Mesendoderm (in vitro differentiated cells): Measurements from ENCODE around the gene TRIM67.

Experiments used
- DNase-seq: peaks from one replicate; pipeline ENCODE4 v3.0.0; 2013
- H2AK5ac ChIP-seq: 2 replicates; pipeline ENCODE4 v1.6.1; 2013; ENCODE audit warnings: low read length, inconsistent platforms
- H2BK120ac ChIP-seq: 2 replicates; pipeline ENCODE4 v1.6.1; 2013; ENCODE audit warnings: low read depth, mild to moderate bottlenecking, low read length, moderate library complexity, mixed read lengths
- H2BK15ac ChIP-seq: replicated peaks from 2 replicates; pipeline ENCODE4 v1.6.1; 2013; ENCODE audit warnings: low read depth, mild to moderate bottlenecking, moderate library complexity
- H2BK5ac ChIP-seq: 2 replicates; pipeline ENCODE4 v1.6.1; 2013; ENCODE audit warnings: low read length, inconsistent platforms
- H3K18ac ChIP-seq: 2 replicates; pipeline ENCODE4 v1.6.1; 2013; ENCODE audit warnings: mild to moderate bottlenecking, low read length, mixed read lengths
- H3K23ac ChIP-seq: one replicate; pipeline ENCODE4 v1.6.1; 2013; ENCODE audit warnings: low read length
- H3K27ac ChIP-seq: 2 replicates; pipeline ENCODE4 v1.5.1; 2013; ENCODE audit warnings: low read depth, mild to moderate bottlenecking, inconsistent platforms, low read length, moderate library complexity
- H3K27me3 ChIP-seq: 2 replicates; pipeline ENCODE4 v1.6.1; 2013; ENCODE audit warnings: low read length, control low read depth, mild to moderate bottlenecking, inconsistent platforms; ENCODE audit not compliant: insufficient read depth, poor library complexity
- H3K36me3 ChIP-seq: 2 replicates; pipeline ENCODE4 v1.6.1; 2013; ENCODE audit warnings: low read length, inconsistent platforms; ENCODE audit not compliant: control insufficient read depth, insufficient read depth
- H3K4ac ChIP-seq: one replicate; pipeline ENCODE4 v1.6.1; 2013; ENCODE audit warnings: low read depth, mild to moderate bottlenecking, low read length, moderate library complexity
- H3K4me1 ChIP-seq: 2 replicates; pipeline ENCODE4 v1.6.1; 2013; ENCODE audit warnings: low read depth, low read length, inconsistent platforms; ENCODE audit not compliant: control insufficient read depth
- H3K4me2 ChIP-seq: 2 replicates; pipeline ENCODE4 v1.6.1; 2013; ENCODE audit warnings: low read length
- H3K4me3 ChIP-seq: 2 replicates; pipeline ENCODE4 v1.5.1; 2013; ENCODE audit warnings: mild to moderate bottlenecking, low read length
- H3K56ac ChIP-seq: one replicate; pipeline ENCODE4 v1.6.1; 2013; ENCODE audit warnings: low read length
- H3K79me1 ChIP-seq: 2 replicates; pipeline ENCODE4 v1.6.1; 2013; ENCODE audit warnings: low read length, inconsistent platforms
- H3K79me2 ChIP-seq: 2 replicates; pipeline ENCODE4 v1.6.1; 2013; ENCODE audit warnings: mild to moderate bottlenecking, low read length; ENCODE audit not compliant: control insufficient read depth, insufficient read depth
- H3K9ac ChIP-seq: 2 replicates; pipeline ENCODE4 v1.6.1; 2013; ENCODE audit warnings: low read length, inconsistent platforms
- H4K5ac ChIP-seq: one replicate; pipeline ENCODE4 v1.6.1; 2013; ENCODE audit warnings: low read length
- H4K8ac ChIP-seq: one replicate; pipeline ENCODE4 v1.6.1; 2013; ENCODE audit warnings: low read depth, mild to moderate bottlenecking, control low read depth, low read length, moderate library complexity
- WGBS: extraction: QIAGEN DNeasy Blood & Tissue Kit; methylation state at CpG from one replicate; pipeline ENCODE4 v1.1.7; 2013; ENCODE audit warnings: low lambda C conversion rate, missing lambda C conversion rate; ENCODE audit not compliant: insufficient coverage; ENCODE audit errors: extremely low coverage; 5-methylcytosine and 5-hydroxymethylcytosine counted together

TRIM67 gene

GRCh38 chr1:231236938-231237337, 75.1 kb downstream of the TRIM67 start:
- Histone ChIP-seq H3K79me2 (no peaks in the 10 kb centered on the region), H3K56ac (no peak overlapping the region), H2BK15ac (no peak overlapping the region), H2BK5ac (no peak overlapping the region), H3K4me1 (no peaks in the 10 kb centered on the region), H4K5ac (no peak overlapping the region), H3K4ac (no peak overlapping the region), H3K18ac (no peak overlapping the region), H3K36me3 (peaks cover 4% of the 10 kb centered on the region), H3K4me3 (no peak overlapping the region), H3K27me3 (no peaks in the 10 kb centered on the region), H2AK5ac (no peak overlapping the region), H3K9ac (no peak overlapping the region), H2BK120ac (no peak overlapping the region), H3K79me1 (peaks cover 2% of the 10 kb centered on the region), H3K4me2 (no peak overlapping the region), H4K8ac (no peak overlapping the region), H3K27ac (no peak overlapping the region), H3K23ac (no peak overlapping the region)
- no peak for DNase-seq
- no CpG with 5 or more reads among the region's 9 CpGs for WGBS

- H3K36me3 ChIP-seq = peaks cover 4% of the 10 kb centered on the region
- no peaks in the 10 kb centered on the region for H3K4me1 ChIP-seq
- no peaks in the 10 kb centered on the region for H3K27me3 ChIP-seq
- no peak for DNase-seq
- H2BK5ac ChIP-seq = no peak overlapping the region
- no CpG with 5 or more reads among the region's 1 CpG for WGBS
- peaks cover 3% of the 10 kb centered on the region for H3K79me2 ChIP-seq
- H3K9ac ChIP-seq = no peak overlapping the region
- H2AK5ac ChIP-seq = no peak overlapping the region
- no peak overlapping the region for H3K4me2 ChIP-seq
- H3K56ac ChIP-seq = no peak overlapping the region
- no peak overlapping the region for H2BK15ac ChIP-seq
- H3K23ac ChIP-seq = no peak overlapping the region
- H2BK120ac ChIP-seq = no peak overlapping the region
- no peak overlapping the region for H3K4me3 ChIP-seq
- H4K8ac ChIP-seq = no peak overlapping the region
- H3K4ac ChIP-seq = no peak overlapping the region
- no peak overlapping the region for H4K5ac ChIP-seq
- H3K27ac ChIP-seq = no peak overlapping the region
- peaks cover 5% of the 10 kb centered on the region for H3K79me1 ChIP-seq
- no peak overlapping the region for H3K18ac ChIP-seq
Measured at GRCh38 chr1:231238298-231238697, 76.4 kb downstream of the TRIM67 start.

GRCh38 chr1:231240531-231240882, 78.6 kb downstream of the TRIM67 start:
- no peaks in the 10 kb centered on the region for H3K27me3 ChIP-seq
- DNase-seq = no peak
- peak overlapping the region; percentile 82 for H3K4me2 ChIP-seq
- peak overlapping the region; percentile 27 for H3K4ac ChIP-seq
- no peak overlapping the region for H4K8ac ChIP-seq
- H3K9ac ChIP-seq = peak overlapping the region; percentile 98
- peak overlapping the region; percentile 58 for H2AK5ac ChIP-seq
- H3K36me3 ChIP-seq = peaks cover 4% of the 10 kb centered on the region
- H3K79me1 ChIP-seq = peaks cover 13% of the 10 kb centered on the region
- no peak overlapping the region for H4K5ac ChIP-seq
- H3K4me1 ChIP-seq = no peaks in the 10 kb centered on the region
- H2BK120ac ChIP-seq = no peak overlapping the region
- H3K56ac ChIP-seq = peak overlapping the region; percentile 98
- no CpG with 5 or more reads among the region's 13 CpGs for WGBS
- H3K23ac ChIP-seq = no peak overlapping the region
- H3K27ac ChIP-seq = no peak overlapping the region
- H3K4me3 ChIP-seq = peak overlapping the region; percentile 97
- peaks cover 4% of the 10 kb centered on the region for H3K79me2 ChIP-seq
- no peak overlapping the region for H2BK5ac ChIP-seq
- H3K18ac ChIP-seq = no peak overlapping the region
- no peak overlapping the region for H2BK15ac ChIP-seq

- Histone ChIP-seq H3K9ac (peak within 1 kb of the TSS; percentile 98), H2AK5ac (peak within 1 kb of the TSS; percentile 58), H3K4me2 (peak within 1 kb of the TSS; percentile 82), H3K27me3 (no peaks in the 10 kb centered on the region), H3K79me2 (peaks cover 5% of the 10 kb centered on the region), H3K4ac (peak within 1 kb of the TSS; percentile 41), H3K79me1 (peaks cover 15% of the 10 kb centered on the region), H3K23ac (no peak within 1 kb of the TSS), H4K8ac (peak within 1 kb of the TSS; percentile 39), H3K36me3 (peaks cover 4% of the 10 kb centered on the region), H3K4me1 (no peaks in the 10 kb centered on the region), H2BK5ac (no peak within 1 kb of the TSS), H3K56ac (peak within 1 kb of the TSS; percentile 98), H3K27ac (peak within 1 kb of the TSS; percentile 46), H4K5ac (no peak within 1 kb of the TSS), H3K18ac (peak within 1 kb of the TSS; percentile 34), H2BK120ac (no peak within 1 kb of the TSS), H2BK15ac (no peak within 1 kb of the TSS), H3K4me3 (peak within 1 kb of the TSS; percentile 97)
- no CpG with 5 or more reads among the region's 51 CpGs for WGBS
- peak; percentile 90 for DNase-seq
Measured at GRCh38 chr1:231240883-231241735, 79.3 kb downstream of the TRIM67 start, which contains the start of gene GNPAT. GNPAT (plus strand) TSS chr1:231241212; CDS start chr1:231241379, 167 bp downstream.

GRCh38 chr1:231241750-231242149, 79.9 kb downstream of the TRIM67 start:
- Histone ChIP-seq H3K27ac (peak overlapping the region; percentile 46), H3K18ac (peak overlapping the region; percentile 34), H4K8ac (no peak overlapping the region), H3K79me1 (peaks cover 17% of the 10 kb centered on the region), H3K79me2 (peaks cover 7% of the 10 kb centered on the region), H2BK5ac (no peak overlapping the region), H3K4me1 (no peaks in the 10 kb centered on the region), H3K4ac (peak overlapping the region; percentile 41), H2AK5ac (no peak overlapping the region), H2BK15ac (no peak overlapping the region), H3K27me3 (no peaks in the 10 kb centered on the region), H3K4me2 (peak overlapping the region; percentile 49), H3K23ac (no peak overlapping the region), H3K9ac (peak overlapping the region; percentile 90), H3K56ac (peak overlapping the region; percentile 94), H3K4me3 (peak overlapping the region; percentile 85), H2BK120ac (no peak overlapping the region), H4K5ac (no peak overlapping the region), H3K36me3 (peaks cover 4% of the 10 kb centered on the region)
- no peak for DNase-seq
- no CpG with 5 or more reads among the region's 10 CpGs for WGBS
